ENCODE results near the gene CDH20.

Gene CDH20

DNA sequence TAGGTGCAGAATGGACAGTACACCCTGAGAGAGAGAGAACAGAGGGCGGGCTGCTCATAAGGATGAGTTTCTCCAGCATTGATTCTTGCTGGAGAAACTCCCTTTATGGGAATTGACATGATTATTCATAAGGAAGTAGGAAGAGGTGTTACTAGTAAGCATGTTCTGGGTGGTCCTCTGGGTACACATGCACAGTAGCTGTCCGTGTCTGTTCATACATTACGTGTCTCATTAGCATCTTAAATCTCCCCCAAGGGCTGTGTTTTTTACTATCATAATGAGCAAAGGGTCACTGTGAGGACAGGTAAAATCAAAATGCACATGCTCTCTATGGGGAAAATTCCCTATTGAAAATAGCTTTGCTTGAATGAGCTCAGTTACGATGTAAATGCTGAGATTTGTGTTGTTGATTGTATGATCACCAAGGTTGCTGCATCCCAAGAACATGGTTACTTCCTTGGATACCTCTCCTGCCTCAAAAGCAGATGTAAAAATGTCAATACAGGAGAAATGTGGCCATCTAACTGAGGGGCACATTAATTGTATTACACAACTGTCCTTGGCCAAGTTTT is 238.9 kb downstream of the CDH20 start:
- Histone ChIP-seq H2BK120ac (ENCODE audit: low read depth, low read length) (no peak overlapping the region), H4K8ac (ENCODE audit: low read length) (no peak overlapping the region), H3K79me1 (replicated peaks; ENCODE audit: low read length, poor library complexity, severe bottlenecking) (no peaks in the 10 kb centered on the region), H2AK5ac (ENCODE audit: low read length, severe bottlenecking) (no peak overlapping the region), H2BK12ac (ENCODE audit: low read length in 2 of 2) (no peak overlapping the region), H3K27ac (ENCODE audit: low read length, poor library complexity, severe bottlenecking) (no peak overlapping the region), H3K36me3 (ENCODE audit: control insufficient read depth in 1 of 2, insufficient read depth in 2 of 2, low read depth in 1 of 2, low read length in 2 of 2) (no peaks in the 10 kb centered on the region), H2BK5ac (ENCODE audit: low read depth, low read length, poor library complexity, severe bottlenecking) (no peak overlapping the region), H2BK15ac (ENCODE audit: low read depth, poor library complexity, severe bottlenecking) (no peak overlapping the region), H3K27me3 (ENCODE audit: control insufficient read depth in 1 of 2, insufficient read depth in 1 of 2, low read length in 2 of 2) (no peaks in the 10 kb centered on the region), H3K4me2 (ENCODE audit: low read length, poor library complexity, severe bottlenecking) (no peak overlapping the region), H4K91ac (ENCODE audit: low read length) (no peak overlapping the region), H3K14ac (ENCODE audit: low read length in 2 of 2) (no peak overlapping the region), H3K4ac (ENCODE audit: low read depth in 1 of 2, low read length in 2 of 2) (no peak overlapping the region), H3K9me3 (ENCODE audit: control insufficient read depth, low read length) (no peaks in the 10 kb centered on the region), H2AFZ (ENCODE audit: low read depth, low read length) (no peak overlapping the region), H3K4me3 (ENCODE audit: insufficient read depth in 1 of 2, low read depth in 1 of 2, low read length in 2 of 2) (no peak overlapping the region), H3K23ac (ENCODE audit: low read length in 2 of 2) (no peak overlapping the region), H3K4me1 (ENCODE audit: control insufficient read depth, insufficient read depth, low read depth, low read length) (no peaks in the 10 kb centered on the region), H3K9ac (ENCODE audit: low read length) (no peak overlapping the region), H3K18ac (ENCODE audit: low read depth in 1 of 2, low read length in 2 of 2) (no peak overlapping the region)
- no peak for DNase-seq
- WGBS, result 97% methylated on average over 2 of the region's 4 CpGs

- H3K9ac ChIP-seq (ENCODE audit: low read length), result no peak overlapping the region
- H3K18ac ChIP-seq (ENCODE audit: low read depth in 1 of 2, low read length in 2 of 2), result no peak overlapping the region
- DNase-seq, result peak; percentile 20
- H3K23ac ChIP-seq (ENCODE audit: low read length in 2 of 2), result no peak overlapping the region
- no peaks in the 10 kb centered on the region for H3K4me1 ChIP-seq (ENCODE audit: control insufficient read depth, insufficient read depth, low read depth, low read length)
- no peak overlapping the region for H2BK12ac ChIP-seq (ENCODE audit: low read length in 2 of 2)
- 78% methylated on average over 1 of the region's 1 CpG for WGBS
- H4K91ac ChIP-seq (ENCODE audit: low read length), result no peak overlapping the region
- no peak overlapping the region for H3K4ac ChIP-seq (ENCODE audit: low read depth in 1 of 2, low read length in 2 of 2)
- H3K27me3 ChIP-seq (ENCODE audit: control insufficient read depth in 1 of 2, insufficient read depth in 1 of 2, low read length in 2 of 2), result no peaks in the 10 kb centered on the region
- H2AFZ ChIP-seq (ENCODE audit: low read depth, low read length), result no peak overlapping the region
- no peak overlapping the region for H3K14ac ChIP-seq (ENCODE audit: low read length in 2 of 2)
- no peak overlapping the region for H3K4me3 ChIP-seq (ENCODE audit: insufficient read depth in 1 of 2, low read depth in 1 of 2, low read length in 2 of 2)
- H3K79me1 ChIP-seq (replicated peaks; ENCODE audit: low read length, poor library complexity, severe bottlenecking), result no peaks in the 10 kb centered on the region
- no peak overlapping the region for H2AK5ac ChIP-seq (ENCODE audit: low read length, severe bottlenecking)
- H2BK120ac ChIP-seq (ENCODE audit: low read depth, low read length), result no peak overlapping the region
- H2BK15ac ChIP-seq (ENCODE audit: low read depth, poor library complexity, severe bottlenecking), result no peak overlapping the region
- H3K9me3 ChIP-seq (ENCODE audit: control insufficient read depth, low read length), result no peaks in the 10 kb centered on the region
- H4K8ac ChIP-seq (ENCODE audit: low read length), result no peak overlapping the region
- H3K27ac ChIP-seq (ENCODE audit: low read length, poor library complexity, severe bottlenecking), result no peak overlapping the region
- no peak overlapping the region for H3K4me2 ChIP-seq (ENCODE audit: low read length, poor library complexity, severe bottlenecking)
- no peaks in the 10 kb centered on the region for H3K36me3 ChIP-seq (ENCODE audit: control insufficient read depth in 1 of 2, insufficient read depth in 2 of 2, low read depth in 1 of 2, low read length in 2 of 2)
- H2BK5ac ChIP-seq (ENCODE audit: low read depth, low read length, poor library complexity, severe bottlenecking), result no peak overlapping the region
Observed at GRCh38 chr18:61572871-61573270, 239.6 kb downstream of the CDH20 start.

- Histone ChIP-seq H3K4me2 (ENCODE audit: low read length, poor library complexity, severe bottlenecking) (no peak overlapping the region), H3K36me3 (ENCODE audit: control insufficient read depth in 1 of 2, insufficient read depth in 2 of 2, low read depth in 1 of 2, low read length in 2 of 2) (no peaks in the 10 kb centered on the region), H3K4me3 (ENCODE audit: insufficient read depth in 1 of 2, low read depth in 1 of 2, low read length in 2 of 2) (no peak overlapping the region), H3K27me3 (ENCODE audit: control insufficient read depth in 1 of 2, insufficient read depth in 1 of 2, low read length in 2 of 2) (no peaks in the 10 kb centered on the region), H2AFZ (ENCODE audit: low read depth, low read length) (no peak overlapping the region), H3K27ac (ENCODE audit: low read length, poor library complexity, severe bottlenecking) (no peak overlapping the region), H3K14ac (ENCODE audit: low read length in 2 of 2) (no peak overlapping the region), H3K18ac (ENCODE audit: low read depth in 1 of 2, low read length in 2 of 2) (no peak overlapping the region), H2AK5ac (ENCODE audit: low read length, severe bottlenecking) (no peak overlapping the region), H2BK12ac (ENCODE audit: low read length in 2 of 2) (no peak overlapping the region), H3K9ac (ENCODE audit: low read length) (no peak overlapping the region), H2BK15ac (ENCODE audit: low read depth, poor library complexity, severe bottlenecking) (no peak overlapping the region), H2BK120ac (ENCODE audit: low read depth, low read length) (no peak overlapping the region), H4K91ac (ENCODE audit: low read length) (no peak overlapping the region), H4K8ac (ENCODE audit: low read length) (no peak overlapping the region), H2BK5ac (ENCODE audit: low read depth, low read length, poor library complexity, severe bottlenecking) (no peak overlapping the region), H3K4me1 (ENCODE audit: control insufficient read depth, insufficient read depth, low read depth, low read length) (no peaks in the 10 kb centered on the region), H3K4ac (ENCODE audit: low read depth in 1 of 2, low read length in 2 of 2) (no peak overlapping the region), H3K79me1 (replicated peaks; ENCODE audit: low read length, poor library complexity, severe bottlenecking) (no peaks in the 10 kb centered on the region), H3K23ac (ENCODE audit: low read length in 2 of 2) (no peak overlapping the region), H3K9me3 (ENCODE audit: control insufficient read depth, low read length) (no peaks in the 10 kb centered on the region)
- peak; percentile 22 for DNase-seq
Observed at GRCh38 chr18:61574665-61575064, 241.4 kb downstream of the CDH20 start.

DNA sequence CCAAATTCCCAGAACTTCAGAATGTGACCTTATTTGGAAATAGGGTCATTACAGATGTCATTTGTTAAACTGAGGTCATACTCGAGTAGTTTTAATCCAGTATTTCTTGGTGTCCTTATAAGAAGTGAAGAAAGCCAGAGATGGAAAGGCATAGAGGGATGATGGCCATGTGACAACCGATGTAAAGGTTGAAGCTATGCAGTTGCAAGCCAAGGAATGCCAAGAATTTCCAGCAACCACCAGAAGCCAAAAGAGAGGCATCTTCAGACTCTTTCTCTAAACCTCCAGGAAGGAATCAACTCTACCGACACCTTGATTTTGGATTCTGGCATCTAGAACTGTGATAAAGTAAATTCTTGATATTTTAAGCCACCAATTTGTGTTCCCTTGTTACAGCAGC is 242.2 kb downstream of the CDH20 start:
- WGBS, result 56% methylated on average over 2 of the region's 3 CpGs
- Histone ChIP-seq H3K4me2 (ENCODE audit: low read length, poor library complexity, severe bottlenecking) (no peak overlapping the region), H2BK5ac (ENCODE audit: low read depth, low read length, poor library complexity, severe bottlenecking) (no peak overlapping the region), H3K4ac (ENCODE audit: low read depth in 1 of 2, low read length in 2 of 2) (no peak overlapping the region), H3K9me3 (ENCODE audit: control insufficient read depth, low read length) (no peaks in the 10 kb centered on the region), H3K79me1 (replicated peaks; ENCODE audit: low read length, poor library complexity, severe bottlenecking) (no peaks in the 10 kb centered on the region), H3K14ac (ENCODE audit: low read length in 2 of 2) (no peak overlapping the region), H3K18ac (ENCODE audit: low read depth in 1 of 2, low read length in 2 of 2) (no peak overlapping the region), H3K27me3 (ENCODE audit: control insufficient read depth in 1 of 2, insufficient read depth in 1 of 2, low read length in 2 of 2) (no peaks in the 10 kb centered on the region), H2AK5ac (ENCODE audit: low read length, severe bottlenecking) (no peak overlapping the region), H3K9ac (ENCODE audit: low read length) (no peak overlapping the region), H2BK15ac (ENCODE audit: low read depth, poor library complexity, severe bottlenecking) (no peak overlapping the region), H4K91ac (ENCODE audit: low read length) (no peak overlapping the region), H3K4me1 (ENCODE audit: control insufficient read depth, insufficient read depth, low read depth, low read length) (no peaks in the 10 kb centered on the region), H2AFZ (ENCODE audit: low read depth, low read length) (no peak overlapping the region), H3K36me3 (ENCODE audit: control insufficient read depth in 1 of 2, insufficient read depth in 2 of 2, low read depth in 1 of 2, low read length in 2 of 2) (no peaks in the 10 kb centered on the region), H3K4me3 (ENCODE audit: insufficient read depth in 1 of 2, low read depth in 1 of 2, low read length in 2 of 2) (no peak overlapping the region), H3K27ac (ENCODE audit: low read length, poor library complexity, severe bottlenecking) (no peak overlapping the region), H3K23ac (ENCODE audit: low read length in 2 of 2) (no peak overlapping the region), H4K8ac (ENCODE audit: low read length) (no peak overlapping the region), H2BK12ac (ENCODE audit: low read length in 2 of 2) (no peak overlapping the region), H2BK120ac (ENCODE audit: low read depth, low read length) (no peak overlapping the region)
- DNase-seq, result no peak

Measured in mesenchymal stem cell (in vitro differentiated cells and primary cell).